GM12873 (cell line): ENCODE results near the gene SPIRE1.
A peak's percentile ranks its signal among the peaks of the same experiment; 100 is the strongest.

ENCODE experiments used
- TF ChIP-seq, protein P1 (sequence below): IDR thresholded peaks from 2 replicates; pipeline ENCODE4 v1.5.1; 2012; ENCODE audit warnings: low read depth, mild to moderate bottlenecking, moderate library complexity, low read length, control low read depth; ENCODE audit not compliant: insufficient read depth; ENCODE audit errors: missing control alignments

SPIRE1 gene

DNA sequence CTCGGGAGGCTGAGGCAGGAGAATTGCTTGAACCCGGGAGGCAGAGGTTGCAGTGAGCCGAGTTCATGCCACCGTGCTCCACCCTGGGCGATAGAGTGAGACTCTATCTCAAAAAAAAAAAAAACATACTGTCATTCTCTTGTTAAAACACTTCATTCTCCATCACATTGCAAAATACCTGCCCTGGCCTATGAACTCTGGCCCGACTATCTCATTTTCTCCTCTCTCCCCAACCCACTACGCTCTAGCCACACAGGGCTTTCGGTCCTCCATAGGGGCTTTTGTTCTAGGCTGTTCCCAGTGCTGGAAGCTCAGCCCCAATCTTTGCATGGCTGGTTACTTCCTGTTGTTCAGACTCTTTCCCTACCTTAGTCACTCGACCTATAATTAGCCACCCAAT lies 34.3 kb upstream of the SPIRE1 start:
- TF ChIP-seq, protein P1, sequence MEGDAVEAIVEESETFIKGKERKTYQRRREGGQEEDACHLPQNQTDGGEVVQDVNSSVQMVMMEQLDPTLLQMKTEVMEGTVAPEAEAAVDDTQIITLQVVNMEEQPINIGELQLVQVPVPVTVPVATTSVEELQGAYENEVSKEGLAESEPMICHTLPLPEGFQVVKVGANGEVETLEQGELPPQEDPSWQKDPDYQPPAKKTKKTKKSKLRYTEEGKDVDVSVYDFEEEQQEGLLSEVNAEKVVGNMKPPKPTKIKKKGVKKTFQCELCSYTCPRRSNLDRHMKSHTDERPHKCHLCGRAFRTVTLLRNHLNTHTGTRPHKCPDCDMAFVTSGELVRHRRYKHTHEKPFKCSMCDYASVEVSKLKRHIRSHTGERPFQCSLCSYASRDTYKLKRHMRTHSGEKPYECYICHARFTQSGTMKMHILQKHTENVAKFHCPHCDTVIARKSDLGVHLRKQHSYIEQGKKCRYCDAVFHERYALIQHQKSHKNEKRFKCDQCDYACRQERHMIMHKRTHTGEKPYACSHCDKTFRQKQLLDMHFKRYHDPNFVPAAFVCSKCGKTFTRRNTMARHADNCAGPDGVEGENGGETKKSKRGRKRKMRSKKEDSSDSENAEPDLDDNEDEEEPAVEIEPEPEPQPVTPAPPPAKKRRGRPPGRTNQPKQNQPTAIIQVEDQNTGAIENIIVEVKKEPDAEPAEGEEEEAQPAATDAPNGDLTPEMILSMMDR: no peak

DNA sequence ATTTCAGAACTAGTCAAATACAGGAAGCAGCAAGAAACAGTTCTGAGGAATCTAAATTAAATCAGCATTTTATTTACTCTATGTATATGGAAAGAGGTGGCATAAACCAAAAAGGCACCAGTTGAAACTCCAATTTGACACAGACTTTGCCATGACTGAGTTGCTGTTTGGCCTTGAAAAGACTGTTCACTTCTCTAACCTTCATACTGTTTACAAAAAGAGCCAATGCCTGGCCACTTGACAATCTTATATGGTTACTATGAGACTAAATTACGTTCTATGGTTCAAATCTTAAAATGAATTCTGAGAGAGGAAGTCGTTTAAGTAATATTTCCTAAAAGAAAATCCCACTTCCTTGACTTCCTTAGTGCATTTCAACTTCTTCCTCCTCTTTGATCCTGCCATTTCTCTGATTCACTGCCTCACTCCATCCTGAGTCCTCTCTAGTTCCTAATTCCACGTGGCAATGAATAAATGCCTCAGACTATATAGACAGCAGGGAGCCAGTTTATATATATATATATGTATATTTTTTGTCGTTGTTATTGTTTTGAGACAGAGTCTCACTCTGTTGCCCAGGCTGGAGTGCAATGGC lies 31.4 kb upstream of the SPIRE1 start:
- TF ChIP-seq, protein P1: no peak

DNA sequence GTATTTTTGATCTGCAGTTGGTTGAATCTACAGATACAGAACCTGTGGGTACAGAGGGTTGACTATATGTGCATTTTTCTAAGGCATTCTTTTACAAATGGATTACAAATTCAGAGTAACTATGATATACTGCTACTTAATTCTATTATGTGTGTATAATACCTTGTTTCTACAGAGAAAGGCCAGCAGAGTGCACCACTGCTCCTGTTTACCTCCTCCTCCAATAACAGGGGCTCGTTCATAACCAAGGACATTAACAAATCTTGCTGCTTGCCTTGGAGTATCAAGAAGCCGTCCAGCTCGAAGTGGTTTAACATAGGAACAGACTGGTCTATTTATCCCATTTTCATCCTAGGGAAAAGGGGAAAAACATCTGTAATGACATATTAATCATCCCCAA lies 28.2 kb upstream of the SPIRE1 start:
- TF ChIP-seq, protein P1: peak; percentile 4

DNA sequence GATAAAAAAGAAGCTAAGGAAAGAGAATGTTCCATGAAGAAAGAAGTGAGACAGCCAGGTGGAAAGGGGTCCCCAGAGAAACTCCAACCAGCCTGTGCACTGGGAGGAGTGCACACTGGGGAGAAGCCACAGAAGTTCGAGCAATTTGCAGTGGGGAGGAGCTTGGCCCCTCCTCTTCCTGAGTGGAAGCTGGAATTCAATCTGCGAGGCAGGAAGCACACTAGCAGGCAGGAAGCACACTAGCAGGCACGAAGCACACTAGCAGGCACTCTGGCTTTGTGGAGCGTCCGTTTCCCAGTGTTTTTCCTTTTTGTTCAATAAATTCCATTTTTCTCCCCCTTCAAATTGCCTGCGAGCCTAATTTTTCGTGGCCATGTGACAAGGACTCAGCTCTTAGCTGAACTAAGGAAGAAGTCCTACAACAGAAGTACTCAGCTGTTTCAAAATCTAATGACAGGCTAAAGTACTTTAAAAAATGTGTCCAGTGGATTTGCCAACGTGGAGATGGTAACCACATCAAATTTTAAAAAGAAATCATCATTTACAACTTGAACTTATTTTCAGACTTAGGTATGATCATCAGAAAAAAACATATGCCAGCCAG lies 21.4 kb upstream of the SPIRE1 start:
- TF ChIP-seq, protein P1: no peak

DNA sequence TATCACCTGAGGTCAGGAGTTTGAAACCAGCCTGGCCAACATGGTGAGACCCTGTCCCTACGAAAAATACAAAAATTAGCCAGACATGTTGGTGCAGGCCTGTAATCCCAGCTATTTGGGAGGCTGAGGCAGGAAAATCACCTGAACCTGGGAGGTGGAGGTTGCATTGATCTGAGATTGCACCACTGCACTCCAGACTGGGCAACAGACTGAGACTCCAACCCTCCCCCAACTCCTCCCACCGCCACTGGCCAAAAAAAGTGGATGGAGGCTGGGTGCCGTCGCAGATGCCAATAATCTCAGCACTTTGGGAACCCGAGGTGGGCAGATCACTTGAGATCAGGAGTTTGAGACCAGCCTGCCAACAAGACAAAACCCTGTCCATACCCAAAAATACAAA lies 10.1 kb upstream of the SPIRE1 start:
- TF ChIP-seq, protein P1: no peak

DNA sequence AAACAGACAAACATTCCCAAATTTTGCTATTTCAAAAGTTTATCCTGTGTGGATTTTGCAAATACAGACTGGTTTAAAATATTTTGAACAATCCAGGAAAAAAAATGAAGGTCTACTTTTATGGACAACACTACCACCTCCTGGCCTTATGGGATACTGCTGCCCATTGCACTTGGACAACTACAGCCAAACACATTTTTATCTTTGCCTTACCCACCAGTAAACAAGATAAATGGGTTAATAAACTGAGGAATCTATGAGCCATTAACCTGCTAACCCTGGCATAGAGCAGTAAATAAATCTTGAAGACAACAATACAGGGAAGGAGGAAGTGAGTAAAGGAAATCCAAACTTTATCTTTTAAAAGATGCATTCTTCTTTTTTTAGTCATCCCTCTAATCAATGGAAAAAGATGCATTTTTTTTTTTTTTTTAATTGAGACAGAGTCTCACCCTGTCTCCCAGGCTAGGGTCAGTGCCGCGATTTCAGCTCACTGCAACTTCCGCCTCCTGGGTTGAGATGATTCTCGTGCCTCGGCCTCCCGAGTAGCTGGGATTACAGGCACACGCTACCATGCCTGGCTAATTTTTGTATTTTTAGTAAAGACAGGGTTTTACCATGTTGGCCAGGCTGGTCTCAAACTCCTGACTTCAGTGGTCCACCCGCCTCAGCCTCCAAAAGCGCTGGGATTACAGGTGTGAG lies 2.1 kb upstream of the SPIRE1 start:
- TF ChIP-seq, protein P1: peak; percentile 77

DNA sequence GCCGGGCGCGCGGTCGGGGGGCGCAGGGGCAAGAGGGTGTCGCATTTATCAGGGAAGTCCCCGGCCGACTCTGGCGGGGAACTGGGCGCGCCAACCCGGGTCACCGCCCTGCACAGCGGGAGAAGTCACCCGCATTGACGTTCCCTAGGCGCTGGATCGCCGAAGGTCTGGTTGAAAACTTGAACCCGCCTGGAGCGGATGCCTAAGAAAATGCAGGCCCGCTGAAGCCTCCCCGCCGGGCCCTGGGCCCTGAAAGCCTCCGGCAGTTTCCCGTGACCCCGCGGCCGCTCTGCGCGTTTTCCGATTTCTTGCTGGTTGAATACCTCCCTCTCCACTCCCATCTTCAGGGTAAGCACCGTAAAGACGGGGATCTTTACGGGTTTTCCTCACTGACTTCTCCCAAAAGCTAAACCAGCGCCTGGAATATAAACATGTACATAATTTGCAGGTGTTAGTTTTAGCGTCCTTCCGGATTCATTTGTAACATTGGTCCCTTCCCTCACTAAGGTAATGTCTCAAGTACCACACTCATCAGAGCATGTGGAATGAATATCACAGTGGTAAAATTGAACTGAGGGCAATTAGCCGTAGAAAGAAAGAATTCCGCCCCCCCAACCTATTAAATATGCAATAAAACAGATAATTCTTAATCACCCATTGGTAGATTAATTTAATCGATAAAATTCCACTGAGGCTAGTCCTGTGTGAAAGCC lies 675 bp upstream of the SPIRE1 start:
- TF ChIP-seq, protein P1: no peak
